Progenitor cell of endocrine pancreas (in vitro differentiated cells): ENCODE results near the gene FBXO42. TPM values are rescaled to one million over a fixed set of nuclear protein-coding genes. Genes with fewer than 3 reads are reported as not detected.

Experiments used
- DNase-seq: peaks from one replicate; pipeline ENCODE4 v3.0.0; 2021; ENCODE audit warnings: low spot score; ENCODE audit not compliant: unreplicated experiment
- H3K27ac Mint-ChIP-seq: 2 replicates; pipeline ENCODE4 v1.8.0; 2021; ENCODE audit warnings: mild to moderate bottlenecking, moderate library complexity, mixed read lengths
- H3K27me3 Mint-ChIP-seq: 2 replicates; pipeline ENCODE4 v1.8.0; 2021; ENCODE audit warnings: mixed read lengths
- H3K36me3 Mint-ChIP-seq: 2 replicates; pipeline ENCODE4 v1.8.0; 2022; ENCODE audit warnings: mixed read lengths; ENCODE audit not compliant: insufficient read depth
- H3K4me1 Mint-ChIP-seq: 2 replicates; pipeline ENCODE4 v1.8.0; 2021; ENCODE audit warnings: low read depth, mixed read lengths
- H3K4me3 Mint-ChIP-seq: 2 replicates; pipeline ENCODE4 v1.8.0; 2021; ENCODE audit warnings: low read depth, mild to moderate bottlenecking, moderate library complexity, mixed read lengths
- H3K9me3 Mint-ChIP-seq: 2 replicates; pipeline ENCODE4 v1.8.0; 2021; ENCODE audit warnings: low read depth, mixed read lengths
- total RNA-seq: library from RNA; stranded (reverse); gene quantifications from 2 replicates; pipeline ENCODE4 v1.2.1, GENCODE V29; 2021
- TF ChIP-seq, protein P1 (sequence below): fragments of 200-600 bp; sonication (generic); IDR thresholded peaks from one replicate; pipeline ENCODE4 v1.5.0; 2021; ENCODE audit warnings: antibody characterized with exemption, mild to moderate bottlenecking; ENCODE audit not compliant: unreplicated experiment

The FBXO42 gene
- total RNA-seq, 1 donor from 2014 or later = 30.5 TPM

DNA sequence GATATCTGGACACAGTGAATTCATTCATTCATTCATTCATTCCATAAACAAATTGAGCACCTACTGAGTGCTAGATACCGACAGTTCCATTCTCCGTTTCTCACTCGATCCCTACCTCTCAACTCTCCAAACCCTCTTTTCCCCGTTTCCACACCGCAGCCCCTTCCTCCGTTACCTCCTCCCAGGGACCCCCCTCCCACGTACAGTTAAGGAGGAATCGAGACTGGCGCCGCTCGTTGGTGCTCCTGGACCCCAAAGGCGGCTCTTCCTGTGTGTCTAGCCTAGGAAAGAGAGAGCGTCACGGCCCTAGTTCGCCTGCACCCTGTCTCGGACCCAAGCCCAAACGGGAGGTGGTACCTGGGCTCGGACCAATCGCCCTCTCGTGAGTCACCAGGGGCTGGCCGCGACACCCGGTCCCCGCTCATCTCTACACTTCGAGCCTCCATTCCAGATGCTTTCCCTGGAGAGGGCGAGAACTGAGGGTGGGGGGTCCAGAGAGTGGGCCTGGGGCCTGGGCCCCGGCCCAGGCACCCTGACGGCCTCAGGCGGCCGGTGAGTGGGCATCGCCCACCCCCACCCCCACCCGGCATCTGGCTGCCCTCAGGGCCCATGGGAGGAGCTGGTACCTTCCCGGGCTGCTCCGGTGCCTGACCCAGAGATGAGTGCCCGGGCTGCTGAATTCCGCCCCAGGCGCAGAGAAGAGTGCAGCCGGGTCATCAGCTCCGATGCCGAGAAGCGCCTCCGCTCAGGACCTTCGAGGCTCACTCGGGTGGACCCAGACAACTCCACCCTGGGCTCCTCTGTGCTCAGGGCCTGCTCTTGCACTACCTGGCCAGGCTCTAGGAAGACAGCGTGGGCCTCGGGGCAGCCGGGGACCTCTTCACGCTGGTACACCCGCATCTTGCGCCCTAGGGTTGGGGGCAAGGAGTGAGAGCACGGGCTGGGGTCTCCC, 144.7 kb downstream of the FBXO42 start:
- Mint-ChIP-seq H3K36me3 (peaks cover 20% of the 10 kb centered on the region), H3K9me3 (no peaks in the 10 kb centered on the region), H3K4me1 (peaks cover 22% of the 10 kb centered on the region), H3K27ac (peak overlapping the region; percentile 90), H3K27me3 (no peaks in the 10 kb centered on the region), H3K4me3 (peak overlapping the region; percentile 75)
- DNase-seq = no peak
- TF ChIP-seq, protein P1, sequence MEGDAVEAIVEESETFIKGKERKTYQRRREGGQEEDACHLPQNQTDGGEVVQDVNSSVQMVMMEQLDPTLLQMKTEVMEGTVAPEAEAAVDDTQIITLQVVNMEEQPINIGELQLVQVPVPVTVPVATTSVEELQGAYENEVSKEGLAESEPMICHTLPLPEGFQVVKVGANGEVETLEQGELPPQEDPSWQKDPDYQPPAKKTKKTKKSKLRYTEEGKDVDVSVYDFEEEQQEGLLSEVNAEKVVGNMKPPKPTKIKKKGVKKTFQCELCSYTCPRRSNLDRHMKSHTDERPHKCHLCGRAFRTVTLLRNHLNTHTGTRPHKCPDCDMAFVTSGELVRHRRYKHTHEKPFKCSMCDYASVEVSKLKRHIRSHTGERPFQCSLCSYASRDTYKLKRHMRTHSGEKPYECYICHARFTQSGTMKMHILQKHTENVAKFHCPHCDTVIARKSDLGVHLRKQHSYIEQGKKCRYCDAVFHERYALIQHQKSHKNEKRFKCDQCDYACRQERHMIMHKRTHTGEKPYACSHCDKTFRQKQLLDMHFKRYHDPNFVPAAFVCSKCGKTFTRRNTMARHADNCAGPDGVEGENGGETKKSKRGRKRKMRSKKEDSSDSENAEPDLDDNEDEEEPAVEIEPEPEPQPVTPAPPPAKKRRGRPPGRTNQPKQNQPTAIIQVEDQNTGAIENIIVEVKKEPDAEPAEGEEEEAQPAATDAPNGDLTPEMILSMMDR = no peak

DNA sequence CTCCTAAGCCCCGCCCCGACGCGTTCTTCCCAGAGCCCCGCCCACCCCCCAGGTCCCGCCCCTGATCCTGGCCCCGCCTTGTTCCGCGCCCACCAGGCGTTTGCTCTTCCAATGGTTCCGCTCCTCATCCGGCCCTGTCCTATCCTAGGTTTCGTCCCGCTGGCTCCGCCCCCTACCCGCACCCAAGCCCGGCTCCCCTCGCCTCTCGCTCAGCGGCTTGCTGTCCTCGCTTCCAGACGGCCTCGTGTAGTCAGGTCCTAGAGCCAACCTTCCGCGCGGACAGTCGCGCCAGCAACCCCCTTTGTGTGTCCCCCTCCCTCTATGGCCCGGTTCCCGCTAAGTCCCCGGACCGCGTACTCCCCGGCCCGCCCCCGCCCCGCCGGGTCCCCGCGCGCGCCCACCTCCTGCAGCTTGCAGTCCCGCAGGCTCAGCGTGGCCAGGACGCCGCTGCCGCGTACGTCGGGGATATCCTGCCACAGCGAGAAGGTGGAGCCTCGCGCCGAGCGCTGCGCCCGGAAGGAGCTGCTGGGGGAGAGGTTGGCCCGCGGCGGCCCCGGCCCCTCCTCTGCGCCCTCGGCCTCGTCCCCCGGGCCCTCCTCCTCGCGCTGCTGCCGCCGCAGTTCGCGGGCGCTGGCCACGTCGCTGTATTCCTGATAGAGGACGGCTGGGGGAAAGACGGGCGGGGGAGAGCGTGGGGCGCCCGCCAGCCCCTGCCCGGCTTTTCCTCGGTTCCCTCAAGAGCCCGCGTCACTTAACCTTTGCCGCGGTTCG, 145.5 kb downstream of the FBXO42 start:
- Mint-ChIP-seq H3K4me3 (peak overlapping the region; percentile 75), H3K9me3 (no peaks in the 10 kb centered on the region), H3K27ac (peak overlapping the region; percentile 92), H3K36me3 (peaks cover 20% of the 10 kb centered on the region), H3K27me3 (no peaks in the 10 kb centered on the region), H3K4me1 (peaks cover 22% of the 10 kb centered on the region)
- DNase-seq = peak; percentile 75
- TF ChIP-seq, protein P1 = no peak

DNA sequence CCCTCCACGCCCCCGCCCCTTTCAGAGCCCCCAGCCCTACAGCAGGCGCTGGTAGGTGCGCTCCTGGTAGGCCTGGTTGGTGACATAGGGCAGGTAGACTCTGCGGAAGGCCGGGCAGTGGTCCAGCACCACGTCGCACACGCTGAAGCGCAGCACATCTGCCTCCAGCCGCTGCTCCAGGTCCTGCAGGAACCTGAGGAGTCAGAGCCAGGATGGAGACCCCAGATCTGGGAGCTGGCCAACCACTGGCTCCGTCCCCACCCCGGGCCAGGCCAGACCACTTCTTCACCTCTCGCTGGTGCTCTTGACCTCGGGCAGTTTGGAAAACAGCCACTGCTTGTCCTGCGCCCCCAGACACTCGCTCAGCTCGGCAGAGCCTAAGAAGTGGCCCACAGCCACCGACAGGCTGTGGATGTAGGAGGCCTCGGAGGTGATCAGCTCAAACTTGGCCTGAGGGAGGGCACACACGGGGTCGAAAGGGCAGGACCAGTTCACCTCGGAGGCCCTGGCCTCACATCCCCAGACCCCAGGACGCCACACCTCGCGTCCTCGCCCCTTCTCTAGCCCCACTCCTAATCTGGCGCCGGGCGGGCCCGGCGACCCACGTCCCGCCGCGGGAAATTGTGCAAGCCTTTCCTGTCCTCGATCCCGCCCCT, 146.3 kb downstream of the FBXO42 start:
- no peak overlapping the region for H3K27ac Mint-ChIP-seq
- no peak for DNase-seq
- H3K27me3 Mint-ChIP-seq = no peaks in the 10 kb centered on the region
- H3K4me3 Mint-ChIP-seq = peak overlapping the region; percentile 24
- peaks cover 16% of the 10 kb centered on the region for H3K4me1 Mint-ChIP-seq
- H3K9me3 Mint-ChIP-seq = no peaks in the 10 kb centered on the region
- peaks cover 23% of the 10 kb centered on the region for H3K36me3 Mint-ChIP-seq
- TF ChIP-seq, protein P1 = no peak

DNA sequence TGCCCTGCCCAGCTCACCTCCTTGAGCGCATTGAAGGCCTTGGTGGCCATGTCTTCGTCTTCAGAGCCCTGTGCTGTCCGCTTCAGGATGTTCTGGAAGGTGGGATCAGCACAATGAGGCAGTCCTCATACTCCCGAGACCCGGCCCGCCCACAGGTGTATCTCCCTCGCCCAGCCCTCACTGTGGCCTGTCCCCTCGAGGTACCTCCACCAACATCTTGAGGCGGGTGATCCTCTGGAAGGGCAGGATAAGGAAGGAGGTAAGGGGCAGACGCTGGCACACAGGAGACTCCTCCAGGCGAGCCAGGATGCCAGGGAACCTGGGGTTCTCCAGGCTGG, 147.0 kb downstream of the FBXO42 start:
- H3K4me1 Mint-ChIP-seq = peaks cover 9% of the 10 kb centered on the region
- DNase-seq = no peak
- H3K9me3 Mint-ChIP-seq = no peaks in the 10 kb centered on the region
- no peak overlapping the region for H3K4me3 Mint-ChIP-seq
- peaks cover 23% of the 10 kb centered on the region for H3K36me3 Mint-ChIP-seq
- H3K27me3 Mint-ChIP-seq = no peaks in the 10 kb centered on the region
- TF ChIP-seq, protein P1 = no peak
- H3K27ac Mint-ChIP-seq = no peak overlapping the region
